Measurements from ENCODE around the gene DACH1. TPM values are rescaled to one million over a fixed set of nuclear protein-coding genes. Genes with fewer than 3 reads are reported as not detected.

Gene DACH1
- total and polyA plus RNA-seq, 2 donors from 2014 or later: 5.3 to 10.4 TPM

DNA sequence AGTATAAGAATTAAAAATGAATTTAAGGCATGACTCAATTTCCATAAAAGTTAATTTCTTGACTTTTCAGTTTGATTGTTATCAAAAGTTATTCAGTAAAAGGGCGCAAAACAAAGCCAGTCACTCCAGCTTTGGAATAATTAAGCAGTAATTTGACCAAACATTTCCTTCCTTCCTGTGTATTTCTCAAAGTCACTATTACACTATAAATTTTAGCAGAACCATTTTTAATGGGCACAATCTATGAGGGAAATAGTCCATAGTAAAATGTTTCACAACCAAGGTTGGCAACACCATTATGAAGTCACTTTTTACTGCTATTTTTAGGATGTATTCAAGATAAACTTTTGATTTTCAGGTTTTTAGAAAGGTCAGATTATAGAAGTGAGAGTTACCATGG lies 91.0 kb downstream of the DACH1 start:
- no peaks in the 10 kb centered on the region for H3K36me3 ChIP-seq (ENCODE audit: control insufficient read depth in 2 of 3, insufficient read depth in 3 of 3, low read length in 3 of 3)
- no peak overlapping the region for H3K9ac ChIP-seq (ENCODE audit: low read length in 3 of 3)
- H3K27me3 ChIP-seq (ENCODE audit: control insufficient read depth, insufficient read depth, low read length): no peaks in the 10 kb centered on the region
- no peaks in the 10 kb centered on the region for H3K9me3 ChIP-seq (ENCODE audit: control insufficient read depth in 2 of 3, insufficient read depth in 1 of 3, low read length in 3 of 3)
- intact Hi-C loops (cut with DNase I): no loop called here
- DNase-seq: peak in 1 of 5 donors; percentile 29
- H3K27ac ChIP-seq (ENCODE audit: low read depth in 2 of 2, low read length in 2 of 2): no peak overlapping the region
- no peaks in the 10 kb centered on the region for H3K4me1 ChIP-seq (ENCODE audit: control insufficient read depth in 2 of 3, insufficient read depth in 2 of 3, low read depth in 1 of 3, low read length in 3 of 3)
- TF ChIP-seq, protein P1, sequence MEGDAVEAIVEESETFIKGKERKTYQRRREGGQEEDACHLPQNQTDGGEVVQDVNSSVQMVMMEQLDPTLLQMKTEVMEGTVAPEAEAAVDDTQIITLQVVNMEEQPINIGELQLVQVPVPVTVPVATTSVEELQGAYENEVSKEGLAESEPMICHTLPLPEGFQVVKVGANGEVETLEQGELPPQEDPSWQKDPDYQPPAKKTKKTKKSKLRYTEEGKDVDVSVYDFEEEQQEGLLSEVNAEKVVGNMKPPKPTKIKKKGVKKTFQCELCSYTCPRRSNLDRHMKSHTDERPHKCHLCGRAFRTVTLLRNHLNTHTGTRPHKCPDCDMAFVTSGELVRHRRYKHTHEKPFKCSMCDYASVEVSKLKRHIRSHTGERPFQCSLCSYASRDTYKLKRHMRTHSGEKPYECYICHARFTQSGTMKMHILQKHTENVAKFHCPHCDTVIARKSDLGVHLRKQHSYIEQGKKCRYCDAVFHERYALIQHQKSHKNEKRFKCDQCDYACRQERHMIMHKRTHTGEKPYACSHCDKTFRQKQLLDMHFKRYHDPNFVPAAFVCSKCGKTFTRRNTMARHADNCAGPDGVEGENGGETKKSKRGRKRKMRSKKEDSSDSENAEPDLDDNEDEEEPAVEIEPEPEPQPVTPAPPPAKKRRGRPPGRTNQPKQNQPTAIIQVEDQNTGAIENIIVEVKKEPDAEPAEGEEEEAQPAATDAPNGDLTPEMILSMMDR (IDR thresholded peaks at IDR 0.05; ENCODE audit: borderline replicate concordance, extremely low read depth, insufficient read depth): no peak
- FAIRE-seq: no peak
- H3K4me3 ChIP-seq (ENCODE audit: low read length in 3 of 3): no peak overlapping the region

GRCh38 chr13:71774863-71775262 lies 92.1 kb downstream of the DACH1 start:
- Histone ChIP-seq H3K27me3 (ENCODE audit: control insufficient read depth, insufficient read depth, low read length) (no peaks in the 10 kb centered on the region), H3K36me3 (ENCODE audit: control insufficient read depth in 2 of 3, insufficient read depth in 3 of 3, low read length in 3 of 3) (no peaks in the 10 kb centered on the region), H3K9ac (ENCODE audit: low read length in 3 of 3) (no peak overlapping the region), H3K9me3 (ENCODE audit: control insufficient read depth in 2 of 3, insufficient read depth in 1 of 3, low read length in 3 of 3) (no peaks in the 10 kb centered on the region), H3K27ac (ENCODE audit: low read depth in 2 of 2, low read length in 2 of 2) (no peak overlapping the region), H3K4me3 (ENCODE audit: low read length in 3 of 3) (no peak overlapping the region), H3K4me1 (ENCODE audit: control insufficient read depth in 2 of 3, insufficient read depth in 2 of 3, low read depth in 1 of 3, low read length in 3 of 3) (no peaks in the 10 kb centered on the region)
- DNase-seq (no peak), FAIRE-seq (no peak)
- intact Hi-C loops (cut with DNase I): no loop called here
- TF ChIP-seq, protein P1 (IDR thresholded peaks at IDR 0.05; ENCODE audit: borderline replicate concordance, extremely low read depth, insufficient read depth): no peak

GRCh38 chr13:71773531-71773930 lies 93.5 kb downstream of the DACH1 start:
- no peaks in the 10 kb centered on the region for H3K27me3 ChIP-seq (ENCODE audit: control insufficient read depth, insufficient read depth, low read length)
- FAIRE-seq (no peak), DNase-seq (peak in 1 of 5 donors; percentile 46)
- H3K4me3 ChIP-seq (ENCODE audit: low read length in 3 of 3): no peak overlapping the region
- no peaks in the 10 kb centered on the region for H3K36me3 ChIP-seq (ENCODE audit: control insufficient read depth in 2 of 3, insufficient read depth in 3 of 3, low read length in 3 of 3)
- H3K27ac ChIP-seq (ENCODE audit: low read depth in 2 of 2, low read length in 2 of 2): no peak overlapping the region
- no peaks in the 10 kb centered on the region for H3K9me3 ChIP-seq (ENCODE audit: control insufficient read depth in 2 of 3, insufficient read depth in 1 of 3, low read length in 3 of 3)
- intact Hi-C loops (cut with DNase I): no loop called here
- peaks cover 0 to 3% (median 0%) of the 10 kb centered on the region in 3 donors for H3K4me1 ChIP-seq (ENCODE audit: control insufficient read depth in 2 of 3, insufficient read depth in 2 of 3, low read depth in 1 of 3, low read length in 3 of 3)
- TF ChIP-seq, protein P1 (IDR thresholded peaks at IDR 0.05; ENCODE audit: borderline replicate concordance, extremely low read depth, insufficient read depth): no peak
- no peak overlapping the region for H3K9ac ChIP-seq (ENCODE audit: low read length in 3 of 3)

DNA sequence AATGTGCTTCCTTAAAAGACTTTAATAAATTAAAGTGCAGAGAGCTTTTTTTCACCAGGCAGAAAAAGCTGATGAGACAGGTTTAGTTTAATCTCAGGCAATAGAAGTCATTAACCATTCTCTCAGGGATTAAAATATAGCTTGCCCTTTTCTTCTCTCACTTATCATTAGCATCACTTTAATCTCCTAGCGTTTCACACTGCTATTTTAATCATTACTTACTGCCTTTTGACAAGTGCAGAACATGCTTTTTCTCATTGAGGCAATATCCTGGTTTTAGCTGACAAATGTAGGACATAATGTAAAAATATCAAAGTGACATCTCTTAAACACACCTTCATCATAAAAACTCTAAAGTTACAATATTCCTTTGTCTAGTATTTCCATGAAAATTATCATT lies 94.6 kb downstream of the DACH1 start:
- no peaks in the 10 kb centered on the region for H3K9me3 ChIP-seq (ENCODE audit: control insufficient read depth in 2 of 3, insufficient read depth in 1 of 3, low read length in 3 of 3)
- peak; percentile 35 for FAIRE-seq

More for the DNA sequence above, 94.6 kb downstream of the DACH1 start:
- Histone ChIP-seq H3K4me3 (ENCODE audit: low read length in 3 of 3) (no peak overlapping the region), H3K36me3 (ENCODE audit: control insufficient read depth in 2 of 3, insufficient read depth in 3 of 3, low read length in 3 of 3) (no peaks in the 10 kb centered on the region), H3K27ac (ENCODE audit: low read depth in 2 of 2, low read length in 2 of 2) (no peak overlapping the region), H3K4me1 (ENCODE audit: control insufficient read depth in 2 of 3, insufficient read depth in 2 of 3, low read depth in 1 of 3, low read length in 3 of 3) (peaks cover 0 to 4% (median 0%) of the 10 kb centered on the region in 3 donors), H3K9ac (ENCODE audit: low read length in 3 of 3) (no peak overlapping the region), H3K27me3 (ENCODE audit: control insufficient read depth, insufficient read depth, low read length) (no peaks in the 10 kb centered on the region)
- no peak for DNase-seq
- intact Hi-C loops (cut with DNase I): no loop called here
- TF ChIP-seq, protein P1 (IDR thresholded peaks at IDR 0.05; ENCODE audit: borderline replicate concordance, extremely low read depth, insufficient read depth): no peak
